ENCODE measurements around the gene CYP2W1.

GRCh38 chr7:1012004-1012715 is 29.2 kb downstream of the CYP2W1 start:
- TF ChIP-seq CTCF (IDR thresholded peaks at IDR 0.05; ENCODE audit: insufficient read depth, low read depth, low read length) (no peak), EZH2 (IDR thresholded peaks at IDR 0.05; ENCODE audit: insufficient read depth, low read length) (no peak)
